ENCODE data around the gene ADGRD1. TPM values are rescaled to one million over a fixed set of nuclear protein-coding genes. Genes with fewer than 3 reads are reported as not detected.
A peak's percentile ranks its signal among the peaks of the same experiment; 100 is the strongest.

The ADGRD1 gene
- total and polyA plus RNA-seq, 2 of the 8 experiments (the other 6 are each of a cell fraction or from before 2014, with no cell fraction given) = 0.36 to 0.48 TPM

DNA sequence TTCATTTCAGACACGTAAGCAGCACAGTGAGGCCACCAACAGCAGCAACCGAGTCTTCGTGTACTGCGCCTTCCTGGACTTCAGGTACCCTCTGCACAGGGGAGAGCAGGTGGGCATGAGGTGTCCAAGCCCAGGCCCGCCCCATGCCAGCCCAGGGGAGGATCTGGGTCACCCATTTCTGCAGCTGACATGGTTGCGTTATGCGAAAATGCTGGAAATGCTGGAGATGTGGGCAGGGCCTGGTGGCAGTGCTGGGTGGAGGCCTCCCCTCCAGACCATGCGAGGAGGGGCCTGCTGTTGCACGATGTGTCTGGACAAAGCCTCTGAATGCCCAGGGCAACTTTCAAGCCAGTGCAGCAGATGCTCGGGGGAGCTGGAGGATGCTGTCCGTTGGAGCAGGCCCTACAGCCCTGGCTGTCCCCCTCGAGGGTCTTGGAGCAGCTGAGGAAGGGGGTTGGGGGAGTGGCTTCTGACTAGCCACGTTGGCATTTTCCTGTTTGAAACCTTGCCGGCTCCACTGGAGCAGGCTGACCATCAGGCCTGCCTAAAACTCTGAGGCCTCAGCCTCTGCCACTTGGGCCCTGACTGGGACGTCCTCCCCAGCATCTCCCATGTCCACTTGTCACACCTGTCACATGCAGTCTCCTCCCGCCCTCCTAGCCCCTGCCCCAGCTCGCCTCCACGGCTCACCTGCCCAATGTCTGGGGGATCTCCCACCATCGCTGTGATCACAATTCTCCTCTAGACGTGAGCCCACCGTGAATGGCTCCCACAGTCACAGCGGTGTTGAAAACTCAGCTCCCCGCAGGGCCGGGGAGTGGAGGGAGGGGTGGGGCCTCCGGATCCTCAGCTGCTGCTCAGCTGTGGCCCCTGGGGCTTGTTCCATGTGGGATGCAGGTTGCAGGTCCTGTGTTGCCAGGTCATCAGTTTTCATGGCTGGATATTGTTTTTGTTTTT is 123.4 kb downstream of the ADGRD1 start:
- no peak overlapping the region for H4K5ac ChIP-seq (ENCODE audit: insufficient read length, low read depth, low read length)
- H4K91ac ChIP-seq (replicated peaks; ENCODE audit: insufficient read length, low read length) = no peak overlapping the region
- CTCF ChIA-PET (ENCODE audit: partially characterized antibody) = interaction anchor here (0.8 to 1.7 kb wide), 2 partner anchors 28 to 162 kb away, joined by 3 to 5 read pairs; no protein-coding TSS in a partner anchor
- no peaks in the 10 kb centered on the region for H3K36me3 ChIP-seq (ENCODE audit: control insufficient read depth in 2 of 4, insufficient read depth in 4 of 4, low read length in 3 of 4)
- H3K4me1 ChIP-seq (replicated peaks in 1 of 4; ENCODE audit: control insufficient read depth in 3 of 4, insufficient read depth in 4 of 4, low read length in 3 of 4) = no peaks in the 10 kb centered on the region
- no peak overlapping the region for H3K14ac ChIP-seq (ENCODE audit: insufficient read length)
- no peak overlapping the region for H3K4ac ChIP-seq (replicated peaks; ENCODE audit: insufficient read length, low read depth, low read length)
- H2AFZ ChIP-seq (ENCODE audit: low read length) = no peak overlapping the region
- no peak overlapping the region for H3K23ac ChIP-seq (ENCODE audit: insufficient read length)
- H4K8ac ChIP-seq (ENCODE audit: extremely low read depth, insufficient read depth, low read length) = peak overlapping the region; percentile 59; the same call in 1 of the 2 replicates
- H2AK5ac ChIP-seq (ENCODE audit: low read depth, low read length) = no peak overlapping the region
- no peak overlapping the region for H3K4me2 ChIP-seq (ENCODE audit: insufficient read depth in 1 of 2, low read depth in 2 of 2, low read length in 2 of 2)
- H2BK20ac ChIP-seq (ENCODE audit: low read length) = no peak overlapping the region
- no peak for DNase-seq (ENCODE audit: low read depth in 1 of 2, low spot score in 2 of 2)
- H2BK15ac ChIP-seq (ENCODE audit: low read length) = no peak overlapping the region
- POLR2A ChIA-PET (ENCODE audit: partially characterized antibody) = no interaction called here
- H2BK120ac ChIP-seq (replicated peaks; ENCODE audit: low read depth, low read length) = no peak overlapping the region
- H3K9ac ChIP-seq (replicated peaks in 1 of 4; ENCODE audit: extremely low read depth in 1 of 4, low read depth in 3 of 4, low read length in 3 of 4) = no peak overlapping the region
- H3K27me3 ChIP-seq (replicated peaks in 1 of 4; ENCODE audit: control insufficient read depth in 3 of 4, extremely low read depth in 1 of 4, insufficient read depth in 3 of 4, low read length in 3 of 4) = no peaks in the 10 kb centered on the region
- no peak overlapping the region for H2BK12ac ChIP-seq (ENCODE audit: low read depth, low read length)
- H3K56ac ChIP-seq (replicated peaks; ENCODE audit: insufficient read length, low read depth, low read length) = no peak overlapping the region
- no peaks in the 10 kb centered on the region; a peak in 2 of 4 replicates for H3K9me3 ChIP-seq (ENCODE audit: insufficient read depth in 2 of 2, low read depth in 1 of 2, low read length in 1 of 2)
- H3K79me2 ChIP-seq (ENCODE audit: control insufficient read depth in 1 of 2, insufficient read depth in 2 of 2, low read length in 2 of 2) = no peaks in the 10 kb centered on the region
- H2BK5ac ChIP-seq (ENCODE audit: low read depth, low read length) = no peak overlapping the region
- no peak for FAIRE-seq
- no peaks in the 10 kb centered on the region for H3K79me1 ChIP-seq (ENCODE audit: low read depth, low read length)
- no peak overlapping the region for H3K27ac ChIP-seq (ENCODE audit: low read depth, low read length)
- no peaks in the 10 kb centered on the region for H3K23me2 ChIP-seq (ENCODE audit: low read depth, low read length)
- H4K20me1 ChIP-seq (replicated peaks in 1 of 2; ENCODE audit: control insufficient read depth in 1 of 2, insufficient read depth in 2 of 2, low read length in 2 of 2) = no peaks in the 10 kb centered on the region
- WGBS, 2 experiments (ENCODE audit: extremely low coverage in 1 of 2, insufficient coverage in 1 of 2, insufficient read length in 1 of 2, insufficient replicate concordance in 2 of 2, low coverage in 1 of 2, low lambda C conversion rate in 2 of 2, missing lambda C conversion rate in 1 of 2) = 86% methylated on average over 23 of the region's 25 CpGs; no CpG with 5 or more reads in 1 of the 2 experiments
- H3K4me3 ChIP-seq (ENCODE audit: extremely low read depth in 1 of 4, insufficient read depth in 2 of 4, low read depth in 3 of 4, low read length in 4 of 4) = no peak overlapping the region
- H3K18ac ChIP-seq (ENCODE audit: extremely low read depth, low read length) = no peak overlapping the region
- TF ChIP-seq EGR1 (IDR thresholded peaks at IDR 0.05; ENCODE audit: borderline replicate concordance, low read depth, low read length) (no peak), KDM4A (IDR thresholded peaks at IDR 0.05; ENCODE audit: low read depth, low read length, severe bottlenecking) (no peak), NRF1 (IDR thresholded peaks at IDR 0.05; ENCODE audit: low read depth, low read length) (no peak), ASH2L (IDR thresholded peaks at IDR 0.05; ENCODE audit: low read length) (no peak), EZH2 (IDR thresholded peaks at IDR 0.05; ENCODE audit: low read depth, low read length, severe bottlenecking) (no peak), TBP (IDR thresholded peaks at IDR 0.05; ENCODE audit: low read depth, low read length) (no peak), RBBP5 (IDR thresholded peaks at IDR 0.05; ENCODE audit: borderline replicate concordance, low read depth, low read length) (no peak), SP4 (IDR thresholded peaks at IDR 0.05; ENCODE audit: low read length) (no peak), POU5F1 (IDR thresholded peaks at IDR 0.05; ENCODE audit: low read depth, low read length) (no peak)
- TF ChIP-seq, protein P1, sequence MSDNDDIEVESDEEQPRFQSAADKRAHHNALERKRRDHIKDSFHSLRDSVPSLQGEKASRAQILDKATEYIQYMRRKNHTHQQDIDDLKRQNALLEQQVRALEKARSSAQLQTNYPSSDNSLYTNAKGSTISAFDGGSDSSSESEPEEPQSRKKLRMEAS (IDR thresholded peaks at IDR 0.05) = no peak

Measured in H1 (cell line).